NCI-H1436 (cell line): ENCODE measurements around the gene ZSWIM6.
"Not testable (repeated sequence)": the region's sequence is repeated elsewhere in the genome, so short reads cannot be mapped to it uniquely, and the experiment has no call there.

Source experiments
- DNase-seq: peaks from one replicate; lab custom pipeline; 2025; lab: John Stamatoyannopoulos, UW

Gene ZSWIM6

GRCh38 chr5:61407706-61408270 is 75.7 kb downstream of the ZSWIM6 start:
- no peak for DNase-seq

- peak; percentile 90 for DNase-seq
Observed at GRCh38 chr5:61408476-61409168, 76.6 kb downstream of the ZSWIM6 start.

DNA sequence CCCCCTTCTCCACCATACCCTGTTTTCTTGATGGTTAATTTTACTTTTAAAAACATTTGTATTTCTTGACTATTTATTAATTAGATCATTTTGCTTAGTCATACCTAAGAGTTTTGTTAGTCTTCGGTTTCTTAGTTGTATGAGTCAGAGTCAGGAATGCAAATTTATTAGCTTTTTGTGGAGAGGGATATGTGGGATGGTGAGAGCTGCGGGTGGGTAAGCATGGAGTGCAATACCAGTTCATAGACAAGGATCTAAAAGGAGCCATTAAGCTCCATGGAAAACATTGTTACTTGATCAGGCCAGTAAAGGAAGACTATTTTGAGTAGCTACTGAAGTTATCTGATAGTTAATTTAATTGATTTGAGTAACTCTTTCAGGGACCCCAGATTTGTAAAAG is 77.5 kb downstream of the ZSWIM6 start:
- no peak for DNase-seq

DNA sequence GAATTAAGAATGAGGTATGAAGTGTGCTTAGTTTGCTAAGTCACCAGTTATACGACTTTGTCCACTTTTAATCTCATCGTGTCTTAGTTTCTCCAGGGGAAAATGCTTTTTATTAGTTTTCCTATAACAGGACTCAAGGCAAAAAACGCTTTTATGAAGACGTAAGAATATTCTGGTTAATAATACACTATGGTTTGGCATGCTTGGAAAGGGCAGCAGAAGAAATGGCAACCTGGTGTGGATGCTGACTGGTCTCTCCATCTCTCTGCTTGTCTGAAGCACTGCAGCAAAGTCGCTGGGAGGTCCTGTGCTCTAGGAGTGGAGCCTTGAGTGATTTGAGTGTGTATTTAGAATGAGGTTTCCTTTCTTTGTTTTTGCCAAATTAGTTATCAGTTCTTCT is 78.8 kb downstream of the ZSWIM6 start:
- no peak for DNase-seq

- DNase-seq: no peak
Observed at GRCh38 chr5:61412361-61412760, 80.3 kb downstream of the ZSWIM6 start.

GRCh38 chr5:61413205-61413604 is 81.1 kb downstream of the ZSWIM6 start:
- not testable (repeated sequence) for DNase-seq

DNA sequence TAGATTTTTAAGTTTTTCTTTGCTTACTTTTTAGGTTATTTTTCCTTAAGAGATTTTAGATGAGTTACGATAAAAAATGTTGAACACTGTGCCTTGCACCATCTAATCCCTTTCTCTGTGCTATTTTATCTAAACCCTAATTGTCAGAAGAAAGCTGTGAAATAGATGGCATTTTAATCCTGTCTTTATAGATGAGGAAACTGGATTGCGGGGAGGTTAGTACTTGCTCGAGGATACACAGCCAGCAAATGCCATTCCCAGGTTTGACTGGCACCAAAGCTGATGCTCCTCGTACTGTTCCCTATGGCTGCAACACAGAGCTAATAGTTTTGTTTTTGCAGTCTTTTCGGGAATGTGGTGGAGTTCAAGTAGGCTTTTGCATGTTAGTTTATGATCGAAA is 82.7 kb downstream of the ZSWIM6 start:
- no peak for DNase-seq

DNA sequence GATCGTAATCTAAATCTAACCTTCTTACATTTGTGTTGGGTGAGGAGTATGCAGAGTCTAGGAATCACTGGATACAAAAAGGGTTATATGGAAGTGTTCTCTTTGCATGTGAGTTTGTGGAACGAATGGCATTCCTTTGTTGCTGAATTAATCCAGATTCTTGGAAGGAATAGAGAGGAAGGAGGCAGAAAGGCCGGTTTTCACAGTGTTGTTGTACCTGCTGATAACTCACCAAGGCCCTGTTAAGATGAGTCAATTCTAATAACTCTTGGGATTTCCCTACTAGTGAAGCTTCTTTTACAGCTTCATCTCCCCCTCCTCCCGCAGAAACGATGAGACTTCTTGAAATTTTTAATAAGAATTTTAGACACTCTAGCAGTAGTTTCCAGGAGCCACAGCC is 84.0 kb downstream of the ZSWIM6 start:
- DNase-seq: no peak

- no peak for DNase-seq
Observed at GRCh38 chr5:61416420-61416819, 84.4 kb downstream of the ZSWIM6 start.

DNA sequence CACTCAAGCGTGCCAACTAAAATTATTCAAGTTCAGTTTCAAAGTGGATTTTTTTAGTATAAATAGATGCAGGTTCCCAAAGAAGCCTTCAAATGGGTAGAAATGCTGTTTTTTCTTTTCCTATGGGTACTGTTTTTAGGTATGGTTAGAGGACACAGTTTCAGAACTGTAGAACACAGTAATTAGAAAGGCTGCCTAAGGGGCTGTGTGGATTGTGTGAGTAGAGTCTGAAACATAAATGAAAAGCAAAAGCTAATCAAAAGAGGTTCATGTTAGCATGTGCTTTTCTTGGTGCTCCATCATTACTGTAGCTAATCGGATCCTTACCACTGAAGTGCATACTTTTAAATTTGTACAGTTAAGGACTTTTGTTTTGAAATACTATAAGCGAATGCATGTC is 85.3 kb downstream of the ZSWIM6 start:
- DNase-seq: no peak

DNA sequence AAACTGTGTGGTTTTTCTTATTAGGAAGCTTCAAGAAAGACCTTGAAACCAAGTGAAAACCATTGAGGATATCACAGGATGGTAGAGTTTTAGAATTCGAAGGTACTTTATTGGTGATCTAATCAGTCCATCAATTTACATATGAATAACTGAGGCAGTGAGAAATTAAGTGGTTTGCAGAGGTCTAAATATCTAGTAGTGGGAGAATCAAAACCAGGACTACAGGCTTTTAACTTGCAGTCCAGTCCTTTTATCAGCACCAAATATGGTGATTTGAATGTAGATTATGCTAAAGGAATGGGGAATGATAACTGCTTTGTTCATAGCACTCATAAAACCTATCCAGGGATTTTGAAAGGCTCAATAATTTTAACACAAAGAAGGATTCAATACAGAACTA is 85.8 kb downstream of the ZSWIM6 start:
- DNase-seq: no peak

DNA sequence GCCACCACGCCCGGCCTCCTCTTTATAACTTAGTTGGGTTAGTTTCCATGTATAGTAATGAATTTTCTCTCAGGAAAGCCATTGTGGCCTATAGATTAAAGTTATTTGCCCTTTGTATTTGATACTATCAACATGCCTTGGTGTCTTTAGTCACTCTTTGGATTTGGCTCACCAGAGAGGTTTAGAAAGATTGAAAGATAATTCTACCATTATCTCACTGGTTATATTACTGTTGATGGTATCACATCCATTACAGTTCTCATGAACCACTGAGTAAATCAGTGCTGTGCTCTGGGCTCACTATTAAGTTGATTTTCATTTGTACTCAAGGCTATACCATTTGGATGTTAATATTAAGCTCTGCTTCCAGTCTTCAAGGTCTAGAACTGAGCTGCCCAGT is 87.0 kb downstream of the ZSWIM6 start:
- DNase-seq: no peak

- no peak for DNase-seq
Observed at GRCh38 chr5:61420016-61420415, 88.0 kb downstream of the ZSWIM6 start.

- not testable (repeated sequence) for DNase-seq
Observed at GRCh38 chr5:61421262-61421661, 89.2 kb downstream of the ZSWIM6 start.

DNA sequence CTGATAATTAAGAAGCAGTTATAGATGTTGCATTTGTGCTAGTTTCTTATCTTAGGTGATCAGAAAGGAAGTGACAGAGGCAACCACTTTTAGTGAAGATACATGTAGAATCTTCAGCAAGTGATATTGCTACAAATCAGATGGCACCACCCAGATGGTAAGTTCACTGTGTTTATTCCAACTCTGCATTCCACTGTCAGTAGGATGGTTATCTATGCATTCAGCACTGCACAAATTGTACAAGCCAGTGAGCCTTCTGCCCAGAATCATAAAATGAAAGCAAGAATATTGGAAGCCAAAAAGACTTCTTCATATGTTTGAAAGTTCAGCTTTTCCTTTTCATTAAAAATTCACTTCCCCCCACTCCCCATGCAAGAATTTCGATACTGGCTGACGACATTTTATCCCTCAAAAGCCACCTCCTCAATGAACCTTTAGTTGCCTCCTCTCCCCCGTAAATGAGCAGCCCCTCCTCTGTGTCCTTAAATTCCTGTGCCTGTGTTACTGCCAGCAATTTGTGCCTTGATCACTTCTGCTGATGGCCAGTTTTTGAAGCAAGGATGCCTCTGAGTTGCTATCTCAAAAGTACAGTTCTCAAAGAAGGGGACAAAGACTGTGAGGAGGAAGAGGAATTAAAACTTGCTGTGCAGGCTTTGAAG is 91.6 kb downstream of the ZSWIM6 start:
- no peak for DNase-seq

GRCh38 chr5:61425918-61426317 is 93.9 kb downstream of the ZSWIM6 start:
- DNase-seq: no peak

DNA sequence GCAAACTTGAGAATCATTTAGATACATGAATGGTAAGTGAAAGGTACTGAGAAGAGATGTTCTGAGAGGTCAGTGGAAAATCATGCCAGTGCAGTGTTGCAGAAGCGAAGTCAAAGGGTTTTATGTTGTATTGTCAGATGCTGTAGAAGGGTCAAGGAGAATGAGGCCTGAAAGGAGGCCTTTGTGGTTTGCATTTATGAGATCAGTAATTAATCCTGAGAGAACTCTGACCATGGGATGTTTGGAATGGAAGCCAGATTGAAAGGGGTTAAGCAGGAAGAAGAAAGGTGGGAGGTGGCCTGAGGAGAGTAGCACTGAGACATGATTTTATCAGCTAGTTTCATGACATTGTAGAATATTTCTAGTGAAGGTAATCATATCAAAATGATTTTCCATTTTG is 97.8 kb downstream of the ZSWIM6 start:
- no peak for DNase-seq

GRCh38 chr5:61431923-61432620 is 100.0 kb downstream of the ZSWIM6 start:
- DNase-seq: no peak

- DNase-seq: no peak
Observed at GRCh38 chr5:61435368-61435767, 103.3 kb downstream of the ZSWIM6 start.

DNA sequence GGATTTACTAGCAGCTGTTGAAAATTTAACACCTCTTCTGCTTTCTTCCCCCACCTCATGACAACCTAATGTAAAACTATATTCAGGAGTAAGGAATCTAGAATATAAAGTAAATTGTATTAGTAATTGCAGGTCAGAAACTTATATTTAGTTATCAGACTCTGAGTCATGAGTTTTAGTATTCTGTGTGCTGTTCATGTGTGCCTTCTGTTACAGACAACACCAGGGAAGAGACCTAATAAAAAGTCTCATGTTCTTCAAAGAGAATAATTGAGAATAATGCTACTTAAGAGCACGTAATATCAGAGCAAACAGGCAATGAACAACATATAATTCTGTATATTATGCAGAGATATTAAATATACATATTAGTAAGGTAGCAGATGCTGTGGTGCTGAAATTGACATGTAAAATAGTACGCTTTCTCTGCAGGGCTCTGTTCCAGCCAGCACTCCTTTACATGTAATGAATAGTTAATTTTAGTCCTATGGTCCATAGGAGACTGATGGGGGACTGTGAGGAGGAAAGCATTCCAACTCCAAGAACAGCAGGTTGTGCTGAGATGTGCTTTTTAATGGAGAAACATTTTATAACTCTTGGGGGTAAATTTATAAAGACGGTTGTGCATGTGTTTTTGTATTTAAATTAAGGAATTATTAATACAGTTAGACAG is 106.4 kb downstream of the ZSWIM6 start:
- no peak for DNase-seq

DNA sequence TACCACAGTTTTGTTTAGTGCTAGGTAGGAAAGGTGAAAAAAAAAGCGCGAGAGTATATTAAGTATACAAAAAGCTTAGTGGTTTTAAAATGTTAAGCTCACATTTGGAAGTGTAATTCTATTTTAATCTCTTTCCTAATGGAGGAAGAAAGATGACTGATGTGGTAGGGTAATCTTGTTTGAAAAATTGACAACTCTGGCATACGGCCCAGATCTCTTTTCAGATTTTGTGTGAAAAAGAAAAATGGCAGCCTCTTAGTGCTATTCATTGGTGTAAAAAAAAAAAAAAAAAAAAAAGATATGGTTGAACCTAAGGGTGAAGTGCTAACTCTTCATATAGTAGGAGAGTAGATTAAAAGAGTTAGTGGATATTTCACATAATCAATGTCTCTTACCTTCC is 108.0 kb downstream of the ZSWIM6 start:
- DNase-seq: no peak

- no peak for DNase-seq
Observed at GRCh38 chr5:61440596-61440995, 108.5 kb downstream of the ZSWIM6 start.
